ENCODE measurements around the gene SKIL. TPM values are rescaled to one million over a fixed set of nuclear protein-coding genes. Genes with fewer than 3 reads are reported as not detected.
"Not testable (repeated sequence)": the region's sequence is repeated elsewhere in the genome, so short reads cannot be mapped to it uniquely, and the experiment has no call there.

Gene SKIL, protein sequence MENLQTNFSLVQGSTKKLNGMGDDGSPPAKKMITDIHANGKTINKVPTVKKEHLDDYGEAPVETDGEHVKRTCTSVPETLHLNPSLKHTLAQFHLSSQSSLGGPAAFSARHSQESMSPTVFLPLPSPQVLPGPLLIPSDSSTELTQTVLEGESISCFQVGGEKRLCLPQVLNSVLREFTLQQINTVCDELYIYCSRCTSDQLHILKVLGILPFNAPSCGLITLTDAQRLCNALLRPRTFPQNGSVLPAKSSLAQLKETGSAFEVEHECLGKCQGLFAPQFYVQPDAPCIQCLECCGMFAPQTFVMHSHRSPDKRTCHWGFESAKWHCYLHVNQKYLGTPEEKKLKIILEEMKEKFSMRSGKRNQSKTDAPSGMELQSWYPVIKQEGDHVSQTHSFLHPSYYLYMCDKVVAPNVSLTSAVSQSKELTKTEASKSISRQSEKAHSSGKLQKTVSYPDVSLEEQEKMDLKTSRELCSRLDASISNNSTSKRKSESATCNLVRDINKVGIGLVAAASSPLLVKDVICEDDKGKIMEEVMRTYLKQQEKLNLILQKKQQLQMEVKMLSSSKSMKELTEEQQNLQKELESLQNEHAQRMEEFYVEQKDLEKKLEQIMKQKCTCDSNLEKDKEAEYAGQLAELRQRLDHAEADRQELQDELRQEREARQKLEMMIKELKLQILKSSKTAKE
- polyA plus RNA-seq (ENCODE audit: insufficient read length in 3 of 3) = 10 to 100 TPM; 37.6 to 48.4 (median 45.8) TPM

GRCh38 chr3:170357176-170358041, at the start of gene SKIL:
Gene SKIL (plus strand): TSS chr3:170357715. CDS start chr3:170360332, 2,617 bp downstream.
- peak; percentile 60 to 84 (median 84) for DNase-seq (ENCODE audit: low read depth in 3 of 3, low spot score in 2 of 3)

GRCh38 chr3:170309046-170309445, 48.5 kb upstream of the SKIL start:
- DNase-seq (ENCODE audit: low read depth in 3 of 3, low spot score in 2 of 3) = no peak

GRCh38 chr3:170317954-170318353, 39.6 kb upstream of the SKIL start:
- no peak for DNase-seq (ENCODE audit: low read depth in 3 of 3, low spot score in 2 of 3)

DNA sequence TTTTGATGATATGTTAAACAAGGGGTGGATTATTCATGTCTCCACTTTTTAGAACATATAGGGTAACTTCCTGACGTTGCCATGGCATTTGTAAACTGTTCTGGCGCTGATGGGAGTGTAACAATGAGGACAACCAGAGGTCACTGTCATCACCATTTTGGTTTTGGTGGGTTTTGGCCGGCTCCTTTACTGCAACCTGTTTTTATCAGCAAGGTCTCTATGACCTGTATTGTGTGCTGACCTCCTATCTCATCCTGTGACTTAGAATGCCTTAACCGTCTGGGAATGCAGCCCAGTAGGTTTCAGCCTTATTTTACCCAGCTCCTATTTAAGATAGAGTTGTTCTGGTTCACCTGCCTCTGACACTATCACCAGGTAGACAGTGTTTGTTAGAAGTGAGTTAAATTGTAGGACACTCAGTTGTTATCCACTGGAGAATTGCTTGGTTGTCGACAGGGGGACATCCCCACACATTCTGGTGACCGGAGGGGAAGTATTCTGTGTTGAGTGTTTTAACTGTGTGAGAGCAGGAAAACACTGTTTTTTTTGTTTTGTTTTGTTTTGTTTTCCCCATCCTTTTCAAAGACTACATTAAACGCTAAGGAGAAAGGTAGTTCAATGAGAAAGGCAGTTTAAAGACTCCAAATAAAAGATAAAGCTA, 36.9 kb upstream of the SKIL start:
- no peak for DNase-seq (ENCODE audit: low read depth in 3 of 3, low spot score in 2 of 3)

GRCh38 chr3:170321321-170322034, 36.0 kb upstream of the SKIL start:
- no peak for DNase-seq (ENCODE audit: low read depth in 3 of 3, low spot score in 2 of 3)

GRCh38 chr3:170322566-170323269, 34.8 kb upstream of the SKIL start:
- no peak for DNase-seq (ENCODE audit: low read depth in 3 of 3, low spot score in 2 of 3)

DNA sequence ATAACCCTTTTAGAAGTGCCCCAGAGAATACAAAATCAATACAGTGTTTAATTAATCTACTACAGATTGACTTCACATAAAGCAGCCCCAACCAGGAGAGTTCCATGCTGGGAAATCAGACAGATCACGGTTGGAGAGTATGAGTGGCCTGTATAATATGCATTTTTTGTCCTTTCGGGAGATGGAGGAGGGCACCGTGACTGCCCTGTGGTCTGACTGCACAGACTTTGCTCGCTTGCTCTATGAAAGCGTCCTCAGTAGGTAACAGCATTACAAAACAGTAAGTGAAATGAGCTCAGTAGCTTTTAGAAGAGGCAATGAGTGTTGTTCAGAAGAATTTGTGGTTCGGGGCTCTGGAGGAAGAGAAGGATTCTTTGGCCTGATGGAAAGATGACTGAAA, 34.2 kb upstream of the SKIL start:
- no peak for DNase-seq (ENCODE audit: low read depth in 3 of 3, low spot score in 2 of 3)

DNA sequence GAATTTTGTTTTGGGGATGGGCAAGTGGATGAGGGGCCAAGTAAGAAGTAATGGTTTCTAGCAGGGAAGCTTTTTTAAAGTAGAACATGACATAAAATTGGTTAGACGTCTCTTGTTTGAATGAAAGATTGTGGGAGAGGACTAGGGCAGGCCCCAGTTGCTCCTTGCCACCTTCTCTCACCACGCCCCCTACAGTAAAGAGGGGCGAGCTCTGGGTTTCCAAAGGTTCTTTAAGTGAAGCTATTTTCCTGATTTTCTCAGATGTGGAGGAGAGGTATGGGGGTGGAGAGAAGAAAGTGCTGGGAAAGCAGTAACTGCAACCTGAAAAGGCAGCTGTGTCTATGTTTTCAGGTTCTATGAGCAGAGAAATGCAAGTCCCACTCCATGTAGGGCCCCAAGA, 32.6 kb upstream of the SKIL start:
- DNase-seq (ENCODE audit: low read depth in 3 of 3, low spot score in 2 of 3) = no peak

- DNase-seq (ENCODE audit: low read depth in 3 of 3, low spot score in 2 of 3) = no peak
These were observed 30.3 kb upstream of the SKIL start for GRCh38 chr3:170327040-170327808.

GRCh38 chr3:170327868-170328548, 29.5 kb upstream of the SKIL start:
- DNase-seq (ENCODE audit: low read depth in 3 of 3, low spot score in 2 of 3) = not testable (repeated sequence)

GRCh38 chr3:170330366-170330765, 27.1 kb upstream of the SKIL start:
- DNase-seq (ENCODE audit: low read depth in 3 of 3, low spot score in 2 of 3) = no peak

DNA sequence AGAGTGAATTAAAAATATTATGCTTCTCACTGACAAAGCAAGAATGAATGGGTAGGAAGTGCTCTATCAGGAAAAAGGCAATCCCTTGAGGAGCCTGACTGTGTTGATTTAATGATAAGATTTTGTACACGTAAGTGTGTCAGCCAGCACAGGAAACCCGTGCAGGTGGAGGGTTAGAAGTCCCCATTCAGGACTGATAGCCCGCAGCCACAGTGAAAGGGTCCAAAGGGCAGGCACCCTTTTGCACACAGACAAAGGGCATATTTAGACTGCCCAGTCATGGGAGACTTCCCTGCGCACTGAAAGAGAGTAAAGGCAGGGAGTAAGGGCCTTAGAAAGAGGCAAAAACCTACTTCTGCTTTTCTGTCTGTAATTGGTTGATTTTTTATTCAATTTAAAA, 26.4 kb upstream of the SKIL start:
- no peak for DNase-seq (ENCODE audit: low read depth in 3 of 3, low spot score in 2 of 3)

DNA sequence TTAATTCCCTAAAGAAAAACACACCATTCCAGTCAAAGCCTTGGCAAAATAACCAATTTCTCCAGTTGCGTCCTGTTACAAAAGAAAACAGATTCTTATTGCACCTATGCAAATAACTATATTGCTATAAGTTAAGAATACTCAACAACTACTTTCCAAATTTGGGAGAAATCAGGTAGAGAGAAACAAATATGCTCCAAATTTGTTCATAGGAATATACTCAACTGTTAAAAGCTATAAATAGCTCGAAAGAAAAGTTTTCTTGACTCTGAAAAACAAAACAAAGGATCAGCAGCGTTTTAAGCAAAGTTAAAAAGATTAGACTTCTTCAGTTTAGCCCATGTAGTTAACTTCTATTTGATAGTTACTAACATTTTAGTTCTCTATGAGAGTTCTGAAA, 20.1 kb upstream of the SKIL start:
- no peak for DNase-seq (ENCODE audit: low read depth in 3 of 3, low spot score in 2 of 3)

DNA sequence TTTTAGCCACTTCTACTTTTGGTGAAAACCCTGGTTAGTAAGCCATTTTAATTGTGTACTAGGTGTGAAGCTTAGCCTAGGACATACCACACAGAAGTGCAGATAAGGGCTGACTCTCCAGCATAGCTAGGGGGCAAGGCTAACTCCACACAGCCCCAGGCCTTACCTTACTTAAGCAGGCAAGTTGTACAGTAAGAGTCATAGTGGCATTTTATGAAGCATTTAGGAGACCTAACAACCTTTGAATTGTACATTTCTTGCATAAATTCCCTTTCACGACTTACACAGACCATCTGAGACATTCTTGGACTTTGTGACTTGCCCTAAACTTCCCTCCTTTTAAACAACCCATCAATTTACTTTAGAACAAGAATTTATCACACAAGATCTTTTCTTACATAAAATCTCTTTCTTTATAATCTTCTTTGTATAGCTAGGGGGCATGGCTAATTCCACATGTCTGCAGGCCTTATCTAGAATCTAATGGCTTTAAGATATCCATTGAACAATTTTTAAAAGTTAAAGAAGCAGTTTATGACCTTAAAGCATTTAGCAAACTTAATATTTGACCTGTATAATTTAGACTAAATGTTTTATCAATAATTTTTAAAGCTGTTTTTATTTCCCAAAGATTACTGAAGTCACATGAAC, 18.7 kb upstream of the SKIL start:
- DNase-seq (ENCODE audit: low read depth in 3 of 3, low spot score in 2 of 3) = no peak

DNA sequence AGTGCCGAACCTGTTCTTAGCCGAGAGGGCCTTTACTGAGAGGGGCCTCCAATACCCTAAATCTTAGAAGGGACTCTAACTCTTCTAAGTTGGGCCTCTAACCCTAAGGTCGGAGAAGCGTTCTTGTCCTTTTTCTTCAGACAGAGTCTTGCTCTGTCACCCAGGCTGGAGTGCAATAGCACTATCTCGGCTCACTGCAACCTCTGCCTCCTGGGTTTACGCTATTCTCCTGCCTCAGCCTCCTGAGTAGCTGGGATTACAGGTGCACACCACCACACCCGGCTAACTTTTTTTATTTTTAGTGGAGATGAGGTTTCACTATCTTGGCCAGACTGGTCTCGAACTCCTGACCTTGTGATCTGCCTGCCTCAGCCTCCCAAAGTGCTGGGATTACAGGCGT, 15.2 kb upstream of the SKIL start:
- DNase-seq (ENCODE audit: low read depth in 3 of 3, low spot score in 2 of 3) = not testable (repeated sequence)

GRCh38 chr3:170343859-170344258, 13.7 kb upstream of the SKIL start:
- DNase-seq (ENCODE audit: low read depth in 3 of 3, low spot score in 2 of 3) = not testable (repeated sequence)

DNA sequence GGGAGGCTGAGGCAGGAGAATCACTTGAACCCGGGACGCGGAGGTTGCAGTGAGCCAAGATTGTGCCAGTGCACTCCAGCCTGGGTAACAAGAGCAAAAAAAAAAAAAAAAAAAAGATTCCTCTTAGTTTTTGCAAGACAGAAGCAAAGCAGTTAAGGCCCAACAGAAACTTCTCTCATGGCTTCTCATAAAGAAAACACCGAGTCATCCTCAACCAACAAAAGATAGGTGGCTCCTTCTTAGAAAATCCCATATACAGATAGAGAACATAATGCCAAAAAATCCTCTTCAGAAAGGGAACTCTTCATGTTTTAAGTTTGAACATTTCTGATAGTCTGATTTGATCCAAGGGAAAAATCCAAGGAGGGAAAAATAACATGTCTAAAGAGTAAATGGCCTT, 12.5 kb upstream of the SKIL start:
- DNase-seq (ENCODE audit: low read depth in 3 of 3, low spot score in 2 of 3) = no peak
